WTC11 (cell line): ENCODE data around the gene ARAP2. TPM values are rescaled to one million over a fixed set of nuclear protein-coding genes. Genes with fewer than 3 reads are reported as not detected.

ENCODE experiments used
- ATAC-seq: fragments of 200-7000 bp; cut with Tn5 transposase; 2 replicates; pipeline ENCODE4 v1.10.0; 2021; ENCODE audit warnings: mild to moderate bottlenecking, moderate library complexity
- CTCF ChIA-PET: fragments of 300-600 bp; sonication (Branson Sonifier 250); formaldehyde crosslinking; loops from one replicate; lab custom pipeline; 2021; ENCODE audit warnings: antibody characterized with exemption; lab: Charles Lee
- POLR2A ChIA-PET: fragments of 350-600 bp; sonication (Branson Sonifier 250); formaldehyde crosslinking; loops from one replicate; lab custom pipeline; 2021; ENCODE audit warnings: antibody characterized with exemption; lab: Charles Lee
- DNase-seq: peaks from one replicate; pipeline ENCODE4 v3.0.0; 2021; ENCODE audit warnings: low spot score
- H3K27ac Mint-ChIP-seq: 2 replicates; pipeline ENCODE4 v1.8.0; 2021; ENCODE audit warnings: mixed read lengths
- H3K27me3 Mint-ChIP-seq: 2 replicates; pipeline ENCODE4 v1.8.0; 2021; ENCODE audit warnings: low read depth, mild to moderate bottlenecking, moderate library complexity, mixed read lengths
- H3K36me3 Mint-ChIP-seq: 2 replicates; pipeline ENCODE4 v1.8.0; 2021; ENCODE audit warnings: mixed read lengths
- H3K4me1 Mint-ChIP-seq: 2 replicates; pipeline ENCODE4 v1.8.0; 2022; ENCODE audit warnings: mixed read lengths
- H3K4me3 Mint-ChIP-seq: 2 replicates; pipeline ENCODE4 v1.8.0; 2021; ENCODE audit warnings: mild to moderate bottlenecking, moderate library complexity, mixed read lengths
- H3K9me3 Mint-ChIP-seq: 2 replicates; pipeline ENCODE4 v1.8.0; 2021; ENCODE audit warnings: mixed read lengths
- CREB1 ChIP-seq: sonication (generic); formaldehyde crosslinking; IDR thresholded peaks from 2 replicates; pipeline ENCODE4 v1.8.0; 2023; ENCODE audit warnings: mild to moderate bottlenecking, missing genetic modification reagents
- FOXJ3 ChIP-seq: sonication (generic); formaldehyde crosslinking; IDR thresholded peaks from 2 replicates; pipeline ENCODE4 v1.9.0; 2021; ENCODE audit warnings: missing genetic modification reagents, mild to moderate bottlenecking, borderline replicate concordance
- IRF2 ChIP-seq: sonication (generic); formaldehyde crosslinking; IDR thresholded peaks from 2 replicates; pipeline ENCODE4 v1.8.0; 2022; ENCODE audit warnings: low read depth, missing genetic modification reagents, borderline replicate concordance
- MXD4 ChIP-seq: fragments of 250-450 bp; sonication (Bioruptor Pico); IDR thresholded peaks from 2 replicates; pipeline ENCODE4 v1.8.0; 2021; ENCODE audit warnings: mild to moderate bottlenecking, moderate library complexity, borderline replicate concordance
- NR3C1 ChIP-seq: sonication (generic); formaldehyde crosslinking; conservative IDR thresholded peaks from 2 replicates; pipeline ENCODE4 v1.8.1; 2023; ENCODE audit warnings: low read depth, mild to moderate bottlenecking, missing genetic modification reagents
- OVOL2 ChIP-seq: fragments of 250-450 bp; sonication (Bioruptor Pico); IDR thresholded peaks from 2 replicates; pipeline ENCODE4 v1.9.0; 2021; ENCODE audit warnings: mild to moderate bottlenecking, borderline replicate concordance
- RELA ChIP-seq: sonication (generic); formaldehyde crosslinking; IDR thresholded peaks from 2 replicates; pipeline ENCODE4 v1.8.1; 2022; ENCODE audit warnings: missing genetic modification reagents, mild to moderate bottlenecking, borderline replicate concordance
- SOX15 ChIP-seq: fragments of 250-450 bp; sonication (Bioruptor Pico); IDR thresholded peaks from 2 replicates; pipeline ENCODE4 v1.9.0; 2021; ENCODE audit warnings: mild to moderate bottlenecking
- TCF7 ChIP-seq: sonication (generic); formaldehyde crosslinking; IDR thresholded peaks from 2 replicates; pipeline ENCODE4 v1.8.0; 2022; ENCODE audit warnings: mild to moderate bottlenecking, low read depth, missing genetic modification reagents, moderate library complexity
- ZBTB21 ChIP-seq: sonication (generic); formaldehyde crosslinking; IDR thresholded peaks from 2 replicates; pipeline ENCODE4 v1.8.1; 2023; ENCODE audit warnings: mild to moderate bottlenecking, missing genetic modification reagents, borderline replicate concordance
- ZNF121 ChIP-seq: sonication (generic); formaldehyde crosslinking; IDR thresholded peaks from 2 replicates; pipeline ENCODE4 v1.8.0; 2023; ENCODE audit warnings: missing genetic modification reagents
- ZNF317 ChIP-seq: sonication (generic); formaldehyde crosslinking; IDR thresholded peaks from 2 replicates; pipeline ENCODE4 v1.8.1; 2023; ENCODE audit warnings: low read depth, mild to moderate bottlenecking, moderate library complexity, missing genetic modification reagents, borderline replicate concordance
- ZNF396 ChIP-seq: fragments of 250-450 bp; sonication (Bioruptor Pico); IDR thresholded peaks from 2 replicates; pipeline ENCODE4 v1.8.0; 2021; ENCODE audit warnings: mild to moderate bottlenecking, moderate library complexity, borderline replicate concordance
- total RNA-seq: library from RNA; stranded (reverse); gene quantifications from 3 replicates; pipeline ENCODE4 v1.2.3, GENCODE V29; 2021
- TF ChIP-seq, protein P1 (sequence below): sonication (generic); formaldehyde crosslinking; IDR thresholded peaks from 2 replicates; pipeline ENCODE4 v1.8.1; 2022; ENCODE audit warnings: low read depth, mild to moderate bottlenecking, moderate library complexity, missing genetic modification reagents, borderline replicate concordance
- TF ChIP-seq, protein P2 (sequence below): sonication (generic); formaldehyde crosslinking; IDR thresholded peaks from 2 replicates; pipeline ENCODE4 v1.8.1; 2023; ENCODE audit warnings: mild to moderate bottlenecking, missing genetic modification reagents, moderate library complexity
- TF ChIP-seq, protein P3 (sequence below): fragments of 200-600 bp; IDR thresholded peaks from 2 replicates; pipeline ENCODE4 v1.8.0; 2022; ENCODE audit warnings: antibody characterized with exemption
- TF ChIP-seq, protein P4 (sequence below): fragments of 250-450 bp; sonication (Bioruptor Pico); IDR thresholded peaks from 2 replicates; pipeline ENCODE4 v2.1.2; 2022; ENCODE audit warnings: mild to moderate bottlenecking, moderate library complexity
- TF ChIP-seq, protein P5 (sequence below): sonication (generic); formaldehyde crosslinking; IDR thresholded peaks from 2 replicates; pipeline ENCODE4 v1.8.1; 2023; ENCODE audit warnings: mild to moderate bottlenecking, missing genetic modification reagents, borderline replicate concordance
- TF ChIP-seq, protein P6 (sequence below): fragments of 250-450 bp; sonication (Bioruptor Pico); IDR thresholded peaks from 2 replicates; pipeline ENCODE4 v1.9.0; 2021; ENCODE audit warnings: moderate library complexity, mild to moderate bottlenecking, inconsistent platforms, borderline replicate concordance
- TF ChIP-seq, protein P7 (sequence below): sonication (generic); formaldehyde crosslinking; IDR thresholded peaks from 2 replicates; pipeline ENCODE4 v1.8.1; 2023; ENCODE audit warnings: mild to moderate bottlenecking, missing genetic modification reagents

The ARAP2 gene
- total RNA-seq, 1 experiment from 2014 or later = 1.0 TPM

DNA sequence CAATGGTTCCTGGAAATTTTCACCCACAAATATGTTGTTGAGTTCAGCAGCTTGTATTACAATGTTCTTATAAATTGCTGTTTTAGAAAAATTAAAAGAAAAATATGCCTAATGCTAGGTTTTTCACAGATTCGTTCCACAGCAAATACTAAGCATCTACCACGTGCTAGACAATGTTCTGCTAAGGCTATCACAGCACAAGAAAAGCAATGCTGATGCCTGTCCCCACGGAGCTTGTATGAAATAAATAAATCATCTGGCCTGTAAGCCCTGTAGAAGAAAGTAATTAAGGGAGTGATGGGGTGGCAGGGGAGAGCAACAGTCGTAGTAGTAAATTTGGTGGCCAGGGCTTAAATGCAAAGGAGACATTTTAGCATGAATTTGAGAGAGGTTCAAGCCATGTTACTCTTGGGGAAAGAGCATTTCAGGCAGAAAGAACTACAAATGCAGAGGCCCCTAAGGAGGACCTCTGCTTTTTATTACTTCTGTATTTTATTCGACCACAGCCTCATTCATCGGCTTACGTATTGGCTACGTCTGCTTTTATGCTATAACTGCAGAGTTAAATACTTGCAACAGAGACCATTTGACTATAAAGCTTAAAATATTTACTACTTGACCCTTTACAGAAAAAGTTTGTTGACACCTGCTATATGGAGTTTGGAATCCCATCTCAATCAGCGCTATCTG, 36.3 kb downstream of the ARAP2 start:
- Mint-ChIP-seq H3K36me3 (no peaks in the 10 kb centered on the region), H3K9me3 (no peaks in the 10 kb centered on the region), H3K4me3 (no peak overlapping the region), H3K4me1 (peaks cover 20% of the 10 kb centered on the region), H3K27me3 (no peaks in the 10 kb centered on the region), H3K27ac (0 out of 2 replicates have a peak overlapping the region, but pooled peaks have one; percentile 61)
- no peak for ATAC-seq
- ChIA-PET POLR2A (no interaction called here), CTCF (no interaction called here)
- no peak for DNase-seq
- TF ChIP-seq, protein P1, sequence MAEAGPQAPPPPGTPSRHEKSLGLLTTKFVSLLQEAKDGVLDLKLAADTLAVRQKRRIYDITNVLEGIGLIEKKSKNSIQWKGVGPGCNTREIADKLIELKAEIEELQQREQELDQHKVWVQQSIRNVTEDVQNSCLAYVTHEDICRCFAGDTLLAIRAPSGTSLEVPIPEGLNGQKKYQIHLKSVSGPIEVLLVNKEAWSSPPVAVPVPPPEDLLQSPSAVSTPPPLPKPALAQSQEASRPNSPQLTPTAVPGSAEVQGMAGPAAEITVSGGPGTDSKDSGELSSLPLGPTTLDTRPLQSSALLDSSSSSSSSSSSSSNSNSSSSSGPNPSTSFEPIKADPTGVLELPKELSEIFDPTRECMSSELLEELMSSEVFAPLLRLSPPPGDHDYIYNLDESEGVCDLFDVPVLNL (CRISPR knock-in tag) = no peak
- TF ChIP-seq TCF7 (CRISPR knock-in tag) (no peak), IRF2 (CRISPR knock-in tag) (no peak), ZNF121 (CRISPR knock-in tag) (no peak), ZBTB21 (CRISPR knock-in tag) (no peak), MXD4 (CRISPR knock-in tag) (no peak), CREB1 (CRISPR knock-in tag) (no peak), ZNF317 (CRISPR knock-in tag) (no peak), OVOL2 (CRISPR knock-in tag) (no peak), ZNF396 (CRISPR knock-in tag) (no peak), RELA (CRISPR knock-in tag) (no peak), FOXJ3 (CRISPR knock-in tag) (no peak)
- TF ChIP-seq, protein P2, sequence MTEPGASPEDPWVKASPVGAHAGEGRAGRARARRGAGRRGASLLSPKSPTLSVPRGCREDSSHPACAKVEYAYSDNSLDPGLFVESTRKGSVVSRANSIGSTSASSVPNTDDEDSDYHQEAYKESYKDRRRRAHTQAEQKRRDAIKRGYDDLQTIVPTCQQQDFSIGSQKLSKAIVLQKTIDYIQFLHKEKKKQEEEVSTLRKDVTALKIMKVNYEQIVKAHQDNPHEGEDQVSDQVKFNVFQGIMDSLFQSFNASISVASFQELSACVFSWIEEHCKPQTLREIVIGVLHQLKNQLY = no peak
- TF ChIP-seq, protein P3, sequence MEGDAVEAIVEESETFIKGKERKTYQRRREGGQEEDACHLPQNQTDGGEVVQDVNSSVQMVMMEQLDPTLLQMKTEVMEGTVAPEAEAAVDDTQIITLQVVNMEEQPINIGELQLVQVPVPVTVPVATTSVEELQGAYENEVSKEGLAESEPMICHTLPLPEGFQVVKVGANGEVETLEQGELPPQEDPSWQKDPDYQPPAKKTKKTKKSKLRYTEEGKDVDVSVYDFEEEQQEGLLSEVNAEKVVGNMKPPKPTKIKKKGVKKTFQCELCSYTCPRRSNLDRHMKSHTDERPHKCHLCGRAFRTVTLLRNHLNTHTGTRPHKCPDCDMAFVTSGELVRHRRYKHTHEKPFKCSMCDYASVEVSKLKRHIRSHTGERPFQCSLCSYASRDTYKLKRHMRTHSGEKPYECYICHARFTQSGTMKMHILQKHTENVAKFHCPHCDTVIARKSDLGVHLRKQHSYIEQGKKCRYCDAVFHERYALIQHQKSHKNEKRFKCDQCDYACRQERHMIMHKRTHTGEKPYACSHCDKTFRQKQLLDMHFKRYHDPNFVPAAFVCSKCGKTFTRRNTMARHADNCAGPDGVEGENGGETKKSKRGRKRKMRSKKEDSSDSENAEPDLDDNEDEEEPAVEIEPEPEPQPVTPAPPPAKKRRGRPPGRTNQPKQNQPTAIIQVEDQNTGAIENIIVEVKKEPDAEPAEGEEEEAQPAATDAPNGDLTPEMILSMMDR = no peak
- TF ChIP-seq, protein P4, sequence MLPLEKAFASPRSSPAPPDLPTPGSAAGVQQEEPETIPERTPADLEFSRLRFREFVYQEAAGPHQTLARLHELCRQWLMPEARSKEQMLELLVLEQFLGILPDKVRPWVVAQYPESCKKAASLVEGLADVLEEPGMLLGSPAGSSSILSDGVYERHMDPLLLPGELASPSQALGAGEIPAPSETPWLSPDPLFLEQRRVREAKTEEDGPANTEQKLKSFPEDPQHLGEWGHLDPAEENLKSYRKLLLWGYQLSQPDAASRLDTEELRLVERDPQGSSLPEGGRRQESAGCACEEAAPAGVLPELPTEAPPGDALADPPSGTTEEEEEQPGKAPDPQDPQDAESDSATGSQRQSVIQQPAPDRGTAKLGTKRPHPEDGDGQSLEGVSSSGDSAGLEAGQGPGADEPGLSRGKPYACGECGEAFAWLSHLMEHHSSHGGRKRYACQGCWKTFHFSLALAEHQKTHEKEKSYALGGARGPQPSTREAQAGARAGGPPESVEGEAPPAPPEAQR = no peak
- TF ChIP-seq, protein P5, sequence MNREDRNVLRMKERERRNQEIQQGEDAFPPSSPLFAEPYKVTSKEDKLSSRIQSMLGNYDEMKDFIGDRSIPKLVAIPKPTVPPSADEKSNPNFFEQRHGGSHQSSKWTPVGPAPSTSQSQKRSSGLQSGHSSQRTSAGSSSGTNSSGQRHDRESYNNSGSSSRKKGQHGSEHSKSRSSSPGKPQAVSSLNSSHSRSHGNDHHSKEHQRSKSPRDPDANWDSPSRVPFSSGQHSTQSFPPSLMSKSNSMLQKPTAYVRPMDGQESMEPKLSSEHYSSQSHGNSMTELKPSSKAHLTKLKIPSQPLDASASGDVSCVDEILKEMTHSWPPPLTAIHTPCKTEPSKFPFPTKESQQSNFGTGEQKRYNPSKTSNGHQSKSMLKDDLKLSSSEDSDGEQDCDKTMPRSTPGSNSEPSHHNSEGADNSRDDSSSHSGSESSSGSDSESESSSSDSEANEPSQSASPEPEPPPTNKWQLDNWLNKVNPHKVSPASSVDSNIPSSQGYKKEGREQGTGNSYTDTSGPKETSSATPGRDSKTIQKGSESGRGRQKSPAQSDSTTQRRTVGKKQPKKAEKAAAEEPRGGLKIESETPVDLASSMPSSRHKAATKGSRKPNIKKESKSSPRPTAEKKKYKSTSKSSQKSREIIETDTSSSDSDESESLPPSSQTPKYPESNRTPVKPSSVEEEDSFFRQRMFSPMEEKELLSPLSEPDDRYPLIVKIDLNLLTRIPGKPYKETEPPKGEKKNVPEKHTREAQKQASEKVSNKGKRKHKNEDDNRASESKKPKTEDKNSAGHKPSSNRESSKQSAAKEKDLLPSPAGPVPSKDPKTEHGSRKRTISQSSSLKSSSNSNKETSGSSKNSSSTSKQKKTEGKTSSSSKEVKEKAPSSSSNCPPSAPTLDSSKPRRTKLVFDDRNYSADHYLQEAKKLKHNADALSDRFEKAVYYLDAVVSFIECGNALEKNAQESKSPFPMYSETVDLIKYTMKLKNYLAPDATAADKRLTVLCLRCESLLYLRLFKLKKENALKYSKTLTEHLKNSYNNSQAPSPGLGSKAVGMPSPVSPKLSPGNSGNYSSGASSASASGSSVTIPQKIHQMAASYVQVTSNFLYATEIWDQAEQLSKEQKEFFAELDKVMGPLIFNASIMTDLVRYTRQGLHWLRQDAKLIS (CRISPR knock-in tag) = no peak

DNA sequence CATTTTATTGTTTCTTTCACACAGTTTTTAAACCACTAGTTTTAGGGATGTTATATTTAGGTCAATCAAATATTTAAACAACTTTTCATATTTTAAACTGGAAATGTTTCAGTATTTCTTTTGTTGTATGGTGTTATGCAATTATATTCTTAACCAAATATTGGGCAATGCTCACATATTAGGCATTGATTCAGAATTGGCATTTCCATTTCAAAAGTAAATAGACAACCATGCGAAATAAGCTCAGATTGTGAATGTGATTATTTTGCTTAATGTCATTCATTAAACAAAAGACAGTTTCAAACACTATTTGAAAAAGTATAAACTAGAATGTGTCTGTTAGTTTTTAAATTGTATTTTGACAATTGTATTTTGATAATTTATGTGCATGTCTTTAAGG, 36.9 kb downstream of the ARAP2 start:
- H3K27ac Mint-ChIP-seq = no peak overlapping the region
- ChIA-PET POLR2A (no interaction called here), CTCF (no interaction called here)
- no peak overlapping the region for H3K4me3 Mint-ChIP-seq
- no peaks in the 10 kb centered on the region for H3K9me3 Mint-ChIP-seq
- no peak for DNase-seq
- no peaks in the 10 kb centered on the region for H3K27me3 Mint-ChIP-seq
- ATAC-seq = no peak
- peaks cover 20% of the 10 kb centered on the region for H3K4me1 Mint-ChIP-seq
- no peaks in the 10 kb centered on the region for H3K36me3 Mint-ChIP-seq
- TF ChIP-seq NR3C1 = no peak
- TF ChIP-seq, protein P6, sequence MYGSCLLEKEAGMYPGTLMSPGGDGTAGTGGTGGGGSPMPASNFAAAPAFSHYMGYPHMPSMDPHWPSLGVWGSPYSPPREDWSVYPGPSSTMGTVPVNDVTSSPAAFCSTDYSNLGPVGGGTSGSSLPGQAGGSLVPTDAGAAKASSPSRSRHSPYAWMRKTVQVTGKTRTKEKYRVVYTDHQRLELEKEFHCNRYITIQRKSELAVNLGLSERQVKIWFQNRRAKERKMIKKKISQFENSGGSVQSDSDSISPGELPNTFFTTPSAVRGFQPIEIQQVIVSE (CRISPR knock-in tag) = no peak
- TF ChIP-seq, protein P7, sequence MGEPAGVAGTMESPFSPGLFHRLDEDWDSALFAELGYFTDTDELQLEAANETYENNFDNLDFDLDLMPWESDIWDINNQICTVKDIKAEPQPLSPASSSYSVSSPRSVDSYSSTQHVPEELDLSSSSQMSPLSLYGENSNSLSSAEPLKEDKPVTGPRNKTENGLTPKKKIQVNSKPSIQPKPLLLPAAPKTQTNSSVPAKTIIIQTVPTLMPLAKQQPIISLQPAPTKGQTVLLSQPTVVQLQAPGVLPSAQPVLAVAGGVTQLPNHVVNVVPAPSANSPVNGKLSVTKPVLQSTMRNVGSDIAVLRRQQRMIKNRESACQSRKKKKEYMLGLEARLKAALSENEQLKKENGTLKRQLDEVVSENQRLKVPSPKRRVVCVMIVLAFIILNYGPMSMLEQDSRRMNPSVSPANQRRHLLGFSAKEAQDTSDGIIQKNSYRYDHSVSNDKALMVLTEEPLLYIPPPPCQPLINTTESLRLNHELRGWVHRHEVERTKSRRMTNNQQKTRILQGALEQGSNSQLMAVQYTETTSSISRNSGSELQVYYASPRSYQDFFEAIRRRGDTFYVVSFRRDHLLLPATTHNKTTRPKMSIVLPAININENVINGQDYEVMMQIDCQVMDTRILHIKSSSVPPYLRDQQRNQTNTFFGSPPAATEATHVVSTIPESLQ (CRISPR knock-in tag) = no peak
- no peak for TF ChIP-seq SOX15 (CRISPR knock-in tag)
- TF ChIP-seq OVOL2 (CRISPR knock-in tag) = no peak
